SK-N-MC (cell line): Measurements from ENCODE around the gene LGR4.

Source experiments
- EZH2 ChIP-seq: fragments of 200-600 bp; sonication (generic); IDR thresholded peaks from one replicate; pipeline ENCODE4 v1.6.1; 2017; ENCODE audit warnings: antibody characterized with exemption
- POLR2AphosphoS5 ChIP-seq: IDR thresholded peaks from 2 replicates; pipeline ENCODE4 v1.6.1; 2012; ENCODE audit warnings: mild to moderate bottlenecking, low read depth, low read length, borderline replicate concordance

DNA sequence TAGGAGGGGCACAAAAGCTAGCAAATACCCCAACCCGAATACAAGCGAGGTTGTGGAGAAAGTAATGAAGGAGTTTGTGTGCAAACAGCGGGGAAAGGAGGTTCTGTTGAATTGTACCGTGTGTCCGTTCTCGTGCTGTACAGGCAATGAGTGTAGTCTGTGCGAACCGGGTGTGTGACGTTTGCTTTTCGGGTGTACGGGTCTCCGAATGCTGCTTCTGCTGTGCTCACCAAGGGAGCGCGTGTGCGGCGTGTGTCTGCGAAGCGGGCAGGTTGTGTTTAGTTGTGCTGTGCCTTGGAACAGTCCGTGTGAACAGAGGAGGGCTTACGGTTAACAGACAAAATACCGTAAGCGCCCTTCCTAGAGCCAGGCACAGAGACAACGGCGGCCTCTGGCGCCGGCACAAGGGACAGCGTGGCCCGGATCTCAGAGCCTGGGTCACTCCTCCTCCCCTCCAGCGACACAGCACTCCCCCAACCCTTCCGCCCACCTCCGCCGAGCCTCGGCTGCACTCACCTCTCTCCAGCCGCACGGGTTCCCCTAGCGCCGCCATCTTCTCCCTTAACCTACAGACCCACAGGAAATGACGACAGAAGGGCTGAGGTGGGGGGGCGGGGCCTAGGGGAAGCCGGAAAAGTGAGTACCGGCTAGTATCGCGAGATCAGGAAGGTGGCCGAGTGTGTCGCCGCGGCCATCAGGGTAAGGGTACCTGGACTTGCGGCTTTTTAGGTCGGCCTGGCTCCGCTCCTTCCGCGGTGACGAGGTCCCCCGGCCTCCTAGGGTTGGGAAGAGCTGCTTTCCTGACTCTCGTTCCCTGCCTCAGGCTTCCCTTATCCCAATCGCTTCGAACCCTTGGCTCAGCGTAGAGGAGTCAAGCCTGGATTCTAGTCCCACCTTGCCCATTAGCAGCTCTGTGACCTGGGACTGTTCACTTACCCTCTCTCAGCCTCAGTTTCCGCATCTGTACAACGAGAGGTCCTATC, 33.9 kb upstream of the LGR4 start, which contains the start of gene LIN7C:
- TF ChIP-seq EZH2 (no peak), POLR2AphosphoS5 (peak; percentile 99)
